ENCODE data around the gene MPRIP. TPM values are rescaled to one million over a fixed set of nuclear protein-coding genes. Genes with fewer than 3 reads are reported as not detected.

Gene MPRIP
- total RNA-seq, 4 donors from 2014 or later, result 65.7 to 168 (median 147) TPM

GRCh38 chr17:17028059-17028877, 14.0 kb upstream of the MPRIP start:
- peaks cover 4 to 44% (median 13%) of the 10 kb centered on the region in 3 donors for H3K4me1 ChIP-seq
- WGBS, 2 donors, result 53 to 54% methylated on average over 2 to 4 of the region's 12 CpGs

GRCh38 chr17:17028878-17029535, 13.2 kb upstream of the MPRIP start:
- intact Hi-C loops (cut with DNase I), result no loop called here
- Histone ChIP-seq H3K36me3 (no peaks in the 10 kb centered on the region), H3K9me3 (no peaks in the 10 kb centered on the region), H3K27ac (peak overlapping the region in 3 of 4 donors; percentile 55 to 82 (median 58)), H3K27me3 (no peaks in the 10 kb centered on the region), H3K4me3 (no peak overlapping the region), H3K4me1 (peaks cover 4 to 44% (median 13%) of the 10 kb centered on the region in 3 donors)
- DNase-seq, result no peak
- 60 to 74% methylated on average over 12 to 14 of the region's 16 CpGs for WGBS, 2 donors
- TF ChIP-seq, protein P1, sequence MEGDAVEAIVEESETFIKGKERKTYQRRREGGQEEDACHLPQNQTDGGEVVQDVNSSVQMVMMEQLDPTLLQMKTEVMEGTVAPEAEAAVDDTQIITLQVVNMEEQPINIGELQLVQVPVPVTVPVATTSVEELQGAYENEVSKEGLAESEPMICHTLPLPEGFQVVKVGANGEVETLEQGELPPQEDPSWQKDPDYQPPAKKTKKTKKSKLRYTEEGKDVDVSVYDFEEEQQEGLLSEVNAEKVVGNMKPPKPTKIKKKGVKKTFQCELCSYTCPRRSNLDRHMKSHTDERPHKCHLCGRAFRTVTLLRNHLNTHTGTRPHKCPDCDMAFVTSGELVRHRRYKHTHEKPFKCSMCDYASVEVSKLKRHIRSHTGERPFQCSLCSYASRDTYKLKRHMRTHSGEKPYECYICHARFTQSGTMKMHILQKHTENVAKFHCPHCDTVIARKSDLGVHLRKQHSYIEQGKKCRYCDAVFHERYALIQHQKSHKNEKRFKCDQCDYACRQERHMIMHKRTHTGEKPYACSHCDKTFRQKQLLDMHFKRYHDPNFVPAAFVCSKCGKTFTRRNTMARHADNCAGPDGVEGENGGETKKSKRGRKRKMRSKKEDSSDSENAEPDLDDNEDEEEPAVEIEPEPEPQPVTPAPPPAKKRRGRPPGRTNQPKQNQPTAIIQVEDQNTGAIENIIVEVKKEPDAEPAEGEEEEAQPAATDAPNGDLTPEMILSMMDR (IDR thresholded peaks at IDR 0.05), result no peak
- TF ChIP-seq POLR2A (IDR thresholded peaks at IDR 0.05), result no peak

More at GRCh38 chr17:17028059-17028877, 14.0 kb upstream of the MPRIP start:
- no peaks in the 10 kb centered on the region for H3K36me3 ChIP-seq
- DNase-seq, result no peak
- no peaks in the 10 kb centered on the region for H3K27me3 ChIP-seq
- intact Hi-C loops (cut with DNase I), result no loop called here
- peak overlapping the region; percentile 55 to 82 (median 63) for H3K27ac ChIP-seq
- H3K9me3 ChIP-seq, result no peaks in the 10 kb centered on the region
- TF ChIP-seq, protein P1 (IDR thresholded peaks at IDR 0.05), result no peak
- no peak for TF ChIP-seq POLR2A (IDR thresholded peaks at IDR 0.05)
- H3K4me3 ChIP-seq, result no peak overlapping the region

DNA sequence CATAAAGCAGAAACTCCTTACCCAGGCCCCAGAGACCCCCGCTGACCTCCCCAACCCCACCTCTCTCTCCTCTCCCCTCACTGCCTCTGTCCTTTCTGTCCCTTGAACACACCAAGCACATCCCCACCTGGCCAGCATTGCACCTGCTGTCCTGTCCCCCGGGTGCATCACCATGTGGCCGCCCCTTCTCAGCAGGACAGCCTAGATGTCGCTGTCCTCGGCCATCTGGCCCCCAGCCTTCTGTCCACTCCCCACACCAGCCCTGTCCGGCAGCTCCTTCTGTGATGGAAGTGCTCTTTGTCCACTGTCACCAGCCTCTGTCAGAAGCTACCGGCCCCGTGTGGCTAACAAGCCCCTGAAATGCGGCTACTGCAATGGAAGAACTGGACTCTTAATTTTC, 12.3 kb upstream of the MPRIP start:
- Histone ChIP-seq H3K27ac (no peak overlapping the region), H3K4me3 (no peak overlapping the region), H3K36me3 (no peaks in the 10 kb centered on the region), H3K9me3 (no peaks in the 10 kb centered on the region), H3K27me3 (no peaks in the 10 kb centered on the region), H3K4me1 (peaks cover 4 to 44% (median 13%) of the 10 kb centered on the region in 3 donors)
- intact Hi-C loops (cut with DNase I), result no loop called here
- TF ChIP-seq, protein P1 (IDR thresholded peaks at IDR 0.05), result no peak
- TF ChIP-seq POLR2A (IDR thresholded peaks at IDR 0.05), result no peak
- 81 to 84% methylated on average over 5 to 7 of the region's 9 CpGs for WGBS, 2 donors
- DNase-seq, result no peak

GRCh38 chr17:17030515-17031211, 11.6 kb upstream of the MPRIP start:
- TF ChIP-seq, protein P1 (IDR thresholded peaks at IDR 0.05), result no peak
- TF ChIP-seq POLR2A (IDR thresholded peaks at IDR 0.05), result no peak
- 70 to 83% methylated on average over 5 to 11 of the region's 12 CpGs for WGBS, 2 donors
- H3K4me3 ChIP-seq, result no peak overlapping the region
- intact Hi-C loops (cut with DNase I), result no loop called here
- DNase-seq, result no peak
- no peak overlapping the region for H3K27ac ChIP-seq
- no peaks in the 10 kb centered on the region for H3K9me3 ChIP-seq
- no peaks in the 10 kb centered on the region for H3K36me3 ChIP-seq
- H3K4me1 ChIP-seq, result peaks cover 4 to 41% (median 13%) of the 10 kb centered on the region in 3 donors
- no peaks in the 10 kb centered on the region for H3K27me3 ChIP-seq

All from esophagus squamous epithelium (tissue), 5 donors.